IPS-18a (cell line): ENCODE data around the gene FCRLA.
A peak's percentile ranks its signal among the peaks of the same experiment; 100 is the strongest.
"Not testable (repeated sequence)": the region's sequence is repeated elsewhere in the genome, so short reads cannot be mapped to it uniquely, and the experiment has no call there.

ENCODE experiments used
- H3K27ac ChIP-seq: one replicate; pipeline ENCODE4 v1.5.1; 2013; ENCODE audit warnings: low read length
- H3K27me3 ChIP-seq: one replicate; pipeline ENCODE4 v1.6.1; 2013; ENCODE audit warnings: mild to moderate bottlenecking, low read length; ENCODE audit not compliant: control insufficient read depth, insufficient read depth
- H3K36me3 ChIP-seq: one replicate; pipeline ENCODE4 v1.6.1; 2013; ENCODE audit warnings: low read depth, low read length; ENCODE audit not compliant: control insufficient read depth
- H3K4me1 ChIP-seq: one replicate; pipeline ENCODE4 v1.6.1; 2013; ENCODE audit warnings: low read depth, low read length; ENCODE audit not compliant: control insufficient read depth
- H3K4me3 ChIP-seq: one replicate; pipeline ENCODE4 v1.5.1; 2013; ENCODE audit warnings: low read length
- H3K9ac ChIP-seq: one replicate; pipeline ENCODE4 v1.6.1; 2013; ENCODE audit warnings: mild to moderate bottlenecking, low read length, moderate library complexity
- H3K9me3 ChIP-seq: one replicate; pipeline ENCODE4 v1.6.1; 2013; ENCODE audit warnings: low read depth, low read length; ENCODE audit not compliant: control insufficient read depth

FCRLA gene

DNA sequence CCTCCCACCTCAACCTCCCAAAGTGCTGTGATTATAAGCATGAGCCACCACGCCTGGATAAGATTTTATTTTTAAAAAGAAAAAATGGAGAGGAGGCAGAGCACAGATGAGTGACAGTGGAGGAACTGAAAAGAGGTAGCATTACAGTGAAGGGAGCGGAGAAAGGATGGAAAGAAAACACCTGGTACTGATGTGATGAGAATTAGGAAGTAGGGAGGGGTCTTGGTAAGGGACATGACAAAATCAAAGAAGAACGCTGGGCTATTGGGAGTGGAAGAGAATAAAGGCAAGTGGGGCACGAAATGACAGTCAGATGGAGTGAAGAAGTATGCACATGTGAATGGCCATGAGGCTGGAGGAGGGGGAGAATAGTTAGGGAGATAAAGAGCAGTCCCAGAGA is 2.3 kb downstream of the FCRLA start:
- H3K36me3 ChIP-seq, result no peaks in the 10 kb centered on the region
- H3K4me1 ChIP-seq, result no peaks in the 10 kb centered on the region
- no peak overlapping the region for H3K4me3 ChIP-seq
- H3K27me3 ChIP-seq, result no peaks in the 10 kb centered on the region
- no peak overlapping the region for H3K27ac ChIP-seq
- H3K9ac ChIP-seq, result no peak overlapping the region
- no peaks in the 10 kb centered on the region for H3K9me3 ChIP-seq

DNA sequence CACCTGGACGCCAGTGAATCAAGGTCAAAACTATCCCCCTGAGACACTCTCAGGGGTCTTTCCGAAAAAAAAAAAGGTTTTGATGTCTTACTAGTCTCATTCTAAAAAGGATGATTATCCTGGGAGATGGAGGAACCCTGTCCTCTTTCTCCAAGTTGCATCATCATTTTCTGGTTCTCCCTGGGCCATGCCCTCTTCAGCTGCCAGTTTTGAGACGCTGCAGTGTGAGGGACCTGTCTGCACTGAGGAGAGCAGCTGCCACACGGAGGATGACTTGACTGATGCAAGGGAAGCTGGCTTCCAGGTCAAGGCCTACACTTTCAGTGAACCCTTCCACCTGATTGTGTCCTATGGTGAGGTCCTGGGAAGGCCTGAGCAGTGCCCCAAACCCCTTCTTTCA is 3.5 kb downstream of the FCRLA start:
- no peak overlapping the region for H3K27ac ChIP-seq
- no peaks in the 10 kb centered on the region for H3K9me3 ChIP-seq
- H3K27me3 ChIP-seq, result no peaks in the 10 kb centered on the region
- no peak overlapping the region for H3K4me3 ChIP-seq
- H3K4me1 ChIP-seq, result no peaks in the 10 kb centered on the region
- H3K9ac ChIP-seq, result no peak overlapping the region
- H3K36me3 ChIP-seq, result no peaks in the 10 kb centered on the region

DNA sequence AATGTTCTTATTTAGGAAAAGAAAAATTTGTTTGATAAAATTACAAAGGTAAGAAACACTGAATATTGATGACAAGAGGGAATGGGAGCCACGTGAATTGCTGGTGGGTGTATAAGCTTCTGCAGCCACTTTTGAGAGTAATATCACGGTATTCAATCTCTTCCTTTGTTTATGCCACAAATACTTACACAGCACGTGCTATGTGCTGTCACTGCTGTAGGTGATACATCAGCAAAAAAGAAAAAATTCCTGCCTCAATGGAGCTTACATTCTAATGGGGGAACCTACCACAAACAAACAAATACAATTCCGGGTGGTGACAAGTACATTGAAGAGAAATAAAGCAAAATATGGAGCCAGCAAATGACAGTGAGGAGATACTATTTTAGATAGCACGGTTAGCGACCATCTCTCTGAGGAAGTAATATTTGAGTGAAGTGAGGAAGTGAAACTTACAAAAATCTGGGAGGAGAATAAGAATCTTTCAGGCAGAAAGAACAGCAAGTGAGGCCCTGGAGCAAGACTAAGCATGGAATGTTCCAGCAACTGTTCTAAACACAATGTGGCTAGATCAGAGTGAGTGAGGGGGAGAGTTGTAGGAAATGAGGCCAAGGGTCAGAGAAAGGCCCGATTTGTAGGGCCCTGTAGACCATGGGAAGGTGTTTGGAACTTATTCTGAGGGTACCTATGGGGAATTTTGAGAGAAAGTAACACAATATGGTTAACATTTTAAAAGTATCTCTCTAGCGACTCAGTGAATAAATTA is 11.7 kb downstream of the FCRLA start:
- H3K27me3 ChIP-seq, result peaks cover 8% of the 10 kb centered on the region
- no peaks in the 10 kb centered on the region for H3K9me3 ChIP-seq
- no peaks in the 10 kb centered on the region for H3K36me3 ChIP-seq
- H3K4me3 ChIP-seq, result no peak overlapping the region
- H3K27ac ChIP-seq, result no peak overlapping the region
- no peaks in the 10 kb centered on the region for H3K4me1 ChIP-seq
- H3K9ac ChIP-seq, result no peak overlapping the region

DNA sequence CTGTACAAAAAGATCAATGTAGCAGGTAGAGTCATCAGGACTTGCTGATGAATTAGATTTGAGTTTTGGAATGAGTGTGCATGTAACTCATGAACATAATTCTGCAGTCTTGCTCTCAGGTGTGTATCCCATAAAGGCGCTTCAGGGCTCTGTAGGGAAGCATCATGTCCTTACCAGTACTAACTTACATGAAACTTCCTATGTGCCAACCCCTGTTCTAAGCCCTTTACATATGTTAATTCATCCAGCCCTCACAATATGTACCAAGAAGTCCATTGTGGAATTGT is 12.2 kb downstream of the FCRLA start:
- Histone ChIP-seq H3K4me1 (no peaks in the 10 kb centered on the region), H3K27me3 (peaks cover 12% of the 10 kb centered on the region), H3K27ac (no peak overlapping the region), H3K9ac (no peak overlapping the region), H3K9me3 (no peaks in the 10 kb centered on the region), H3K36me3 (no peaks in the 10 kb centered on the region), H3K4me3 (no peak overlapping the region)

DNA sequence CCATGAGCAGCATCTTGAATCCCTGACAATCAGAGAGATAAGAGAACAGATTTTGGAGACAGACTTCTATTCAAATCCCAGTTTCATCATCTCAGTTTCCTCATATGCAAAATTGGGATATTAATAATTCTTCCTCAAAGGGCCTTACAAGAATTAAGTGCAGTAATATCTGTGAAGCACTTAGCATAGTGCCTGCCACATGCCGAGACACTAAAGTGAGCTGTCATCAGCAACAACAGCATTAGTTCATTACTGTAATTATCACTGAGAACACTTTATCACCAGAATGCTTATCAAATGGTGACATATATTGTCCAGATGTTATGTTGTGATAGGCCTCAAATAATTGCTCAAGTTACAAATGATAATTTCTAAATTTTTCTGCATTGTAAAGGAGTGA is 13.4 kb downstream of the FCRLA start:
- peaks cover 24% of the 10 kb centered on the region for H3K27me3 ChIP-seq
- H3K4me1 ChIP-seq, result no peaks in the 10 kb centered on the region
- H3K4me3 ChIP-seq, result no peak overlapping the region
- no peak overlapping the region for H3K27ac ChIP-seq
- H3K9ac ChIP-seq, result no peak overlapping the region
- H3K9me3 ChIP-seq, result no peaks in the 10 kb centered on the region
- H3K36me3 ChIP-seq, result no peaks in the 10 kb centered on the region

DNA sequence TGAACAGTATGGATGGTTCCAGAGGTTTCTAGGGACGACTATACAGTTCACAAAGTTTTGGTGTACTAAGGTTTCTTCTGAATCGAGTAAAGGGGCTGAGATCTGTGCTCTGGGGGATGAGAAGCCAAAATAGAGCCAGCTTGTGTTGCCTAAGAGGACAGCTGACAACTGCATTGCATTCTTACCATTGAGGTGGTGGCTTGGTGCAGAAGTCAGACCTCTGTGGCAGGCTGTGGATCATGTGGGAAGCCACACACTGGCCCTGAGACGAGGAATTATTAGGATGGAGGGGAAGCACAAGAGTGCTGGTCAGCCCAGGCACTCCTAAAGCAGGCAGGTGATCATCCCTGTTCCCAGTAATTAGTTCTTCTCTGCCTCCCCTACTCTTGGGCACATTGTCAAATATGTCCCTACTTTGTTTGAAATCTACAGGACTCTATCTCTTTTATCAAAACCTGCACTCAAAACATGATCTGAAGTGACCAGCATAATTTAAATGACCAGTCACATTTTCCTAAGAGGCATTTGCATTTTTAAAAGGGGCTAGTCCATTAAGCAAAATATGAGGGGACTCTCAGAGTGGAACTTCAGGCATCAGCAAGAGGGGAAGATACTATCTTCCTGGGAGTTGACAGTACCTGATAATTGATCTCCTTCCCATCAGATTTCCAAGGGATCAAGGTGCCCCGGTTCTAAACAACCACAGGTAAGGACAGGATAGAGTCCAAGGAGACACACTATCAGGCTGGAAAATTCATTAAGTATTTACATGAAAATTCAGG is 14.1 kb downstream of the FCRLA start, which contains the start of gene FCRLB:
TSS of gene FCRLB (plus strand) at position 589 of the 782 bp plus-strand sequence. CDS start 1,129 bp downstream, outside the sequence.
- Histone ChIP-seq H3K27me3 (peaks cover 31% of the 10 kb centered on the region), H3K9ac (no peak within 1 kb of the TSS), H3K36me3 (no peaks in the 10 kb centered on the region), H3K9me3 (no peaks in the 10 kb centered on the region), H3K4me1 (no peaks in the 10 kb centered on the region), H3K27ac (no peak within 1 kb of the TSS), H3K4me3 (no peak within 1 kb of the TSS)

DNA sequence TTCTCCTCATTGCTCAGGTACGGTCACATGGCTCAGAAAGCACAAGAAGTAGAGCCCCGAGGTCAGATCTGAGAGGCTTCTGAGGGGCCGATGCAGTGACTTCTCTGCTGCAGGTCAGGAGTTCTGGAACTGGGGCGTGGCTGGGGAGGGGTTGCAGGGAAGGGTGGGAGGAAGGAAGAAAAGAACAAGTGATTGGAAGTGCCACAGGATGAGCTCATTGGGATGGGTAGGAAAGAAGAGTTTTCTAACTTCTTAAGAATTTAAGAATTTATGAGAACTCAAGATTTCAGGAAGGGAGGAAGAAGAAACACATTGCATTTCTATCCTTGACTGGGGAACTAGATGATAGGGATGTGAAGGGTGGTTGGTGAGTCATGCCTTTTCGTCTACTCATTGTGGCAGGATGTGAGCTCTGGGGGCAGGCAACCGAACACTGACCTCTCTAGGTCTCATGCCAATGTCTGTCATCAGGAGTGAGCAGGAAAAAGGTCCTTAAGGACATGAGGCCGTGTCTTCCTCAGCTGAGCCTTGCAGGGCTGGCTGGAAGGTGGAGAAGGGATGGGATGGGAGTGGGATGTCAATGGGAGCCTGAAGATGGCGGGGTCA is 14.8 kb downstream of the FCRLA start:
- no peak overlapping the region for H3K27ac ChIP-seq
- H3K36me3 ChIP-seq, result no peaks in the 10 kb centered on the region
- H3K27me3 ChIP-seq, result peaks cover 37% of the 10 kb centered on the region

DNA sequence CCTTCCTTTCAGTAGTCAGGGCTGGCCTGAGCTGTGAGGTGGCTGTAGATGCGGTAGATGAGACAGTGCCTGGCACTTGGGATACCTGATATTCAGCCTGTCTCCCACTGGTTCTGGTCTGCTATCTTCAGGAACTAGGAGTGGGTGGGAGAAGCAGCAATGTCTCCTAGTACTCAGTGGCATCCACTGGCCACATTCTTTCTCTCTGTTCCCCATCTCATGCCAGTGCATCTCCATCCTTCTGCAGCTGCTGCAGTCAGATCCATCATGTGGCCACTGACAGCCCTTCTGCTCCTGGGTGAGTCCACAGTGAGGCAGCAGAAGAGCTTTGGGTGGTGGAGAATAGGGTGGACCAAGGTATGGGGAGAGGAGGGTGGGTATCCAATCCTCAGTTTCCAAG is 15.4 kb downstream of the FCRLA start:
- H3K9me3 ChIP-seq, result no peaks in the 10 kb centered on the region
- H3K4me1 ChIP-seq, result no peaks in the 10 kb centered on the region
- no peaks in the 10 kb centered on the region for H3K36me3 ChIP-seq
- no peak overlapping the region for H3K4me3 ChIP-seq
- peaks cover 39% of the 10 kb centered on the region for H3K27me3 ChIP-seq
- H3K27ac ChIP-seq, result no peak overlapping the region
- H3K9ac ChIP-seq, result no peak overlapping the region

More for the DNA sequence above, 14.8 kb downstream of the FCRLA start:
- Histone ChIP-seq H3K9ac (no peak overlapping the region), H3K9me3 (no peaks in the 10 kb centered on the region), H3K4me3 (no peak overlapping the region), H3K4me1 (no peaks in the 10 kb centered on the region)

DNA sequence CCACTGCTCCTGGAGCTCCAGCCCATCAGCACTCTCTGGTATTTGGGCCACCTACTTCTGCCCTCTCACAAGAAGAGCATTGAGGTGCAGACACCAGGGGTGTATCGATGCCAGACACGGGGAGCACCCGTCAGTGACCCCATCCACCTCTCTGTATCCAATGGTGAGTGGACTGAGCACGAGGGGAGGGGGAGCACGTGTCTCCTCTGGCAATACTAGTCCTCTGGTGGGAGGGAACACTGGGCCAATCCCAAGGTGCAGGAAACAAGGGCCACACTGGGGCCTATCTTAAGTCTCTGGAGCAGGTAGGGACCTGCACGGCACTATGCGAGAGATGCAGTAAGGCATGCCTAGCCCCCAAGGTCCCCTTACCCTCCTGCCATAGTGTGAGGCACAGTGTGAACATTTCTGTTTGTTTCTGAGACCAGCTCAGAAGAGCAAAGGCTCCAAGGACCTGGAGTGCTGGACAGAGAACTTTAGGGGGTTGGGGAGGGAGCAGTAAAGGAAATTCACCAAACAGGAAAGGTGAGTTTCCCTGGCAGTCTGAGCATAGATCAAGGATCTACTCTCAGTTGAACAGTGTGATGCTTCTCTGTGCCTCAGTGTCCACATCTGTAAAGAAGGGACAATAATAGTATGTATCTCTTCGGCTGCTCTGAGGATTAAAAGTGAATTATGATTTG is 16.6 kb downstream of the FCRLA start:
- Histone ChIP-seq H3K4me1 (peaks cover 4% of the 10 kb centered on the region), H3K36me3 (no peaks in the 10 kb centered on the region), H3K27ac (no peak overlapping the region), H3K27me3 (peaks cover 45% of the 10 kb centered on the region), H3K4me3 (no peak overlapping the region), H3K9ac (no peak overlapping the region), H3K9me3 (no peaks in the 10 kb centered on the region)

DNA sequence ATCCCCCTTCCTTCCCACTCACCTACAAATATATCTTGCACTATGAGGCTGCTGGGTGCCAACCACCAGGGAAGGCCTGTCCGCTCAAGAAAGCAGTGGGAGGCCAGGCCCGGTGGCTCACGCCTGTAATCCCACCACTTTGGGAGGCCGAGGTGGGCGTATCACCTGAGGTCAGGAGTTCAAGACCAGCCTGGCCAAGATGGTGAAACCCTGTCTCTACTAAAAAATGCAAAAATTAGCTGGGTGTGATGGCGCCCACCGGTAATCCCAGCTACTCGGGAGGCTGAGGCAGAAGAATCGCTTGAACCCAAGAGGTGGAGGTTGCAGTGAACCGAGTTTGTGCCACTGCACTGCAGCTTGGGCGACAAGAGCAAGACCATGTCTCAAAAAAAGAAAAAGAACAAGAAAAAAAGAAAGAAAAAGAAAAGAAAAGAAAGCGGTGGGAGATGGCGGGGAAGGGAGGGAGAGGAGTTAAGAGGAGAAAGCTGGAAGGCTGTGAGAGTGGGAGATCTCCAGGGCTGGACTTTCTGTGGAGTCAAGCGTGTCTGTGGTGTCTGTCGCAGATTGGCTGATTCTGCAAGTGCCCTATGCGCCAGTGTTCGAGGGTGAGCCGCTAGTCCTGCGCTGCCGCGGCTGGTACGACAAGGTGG is 18.4 kb downstream of the FCRLA start:
- not testable (repeated sequence) for H3K36me3 ChIP-seq, H3K9me3 ChIP-seq, H3K27ac ChIP-seq, H3K4me1 ChIP-seq
- Histone ChIP-seq H3K27me3 (peaks cover 45% of the 10 kb centered on the region), H3K4me3 (peak overlapping the region; percentile 84), H3K9ac (peak overlapping the region; percentile 14)

DNA sequence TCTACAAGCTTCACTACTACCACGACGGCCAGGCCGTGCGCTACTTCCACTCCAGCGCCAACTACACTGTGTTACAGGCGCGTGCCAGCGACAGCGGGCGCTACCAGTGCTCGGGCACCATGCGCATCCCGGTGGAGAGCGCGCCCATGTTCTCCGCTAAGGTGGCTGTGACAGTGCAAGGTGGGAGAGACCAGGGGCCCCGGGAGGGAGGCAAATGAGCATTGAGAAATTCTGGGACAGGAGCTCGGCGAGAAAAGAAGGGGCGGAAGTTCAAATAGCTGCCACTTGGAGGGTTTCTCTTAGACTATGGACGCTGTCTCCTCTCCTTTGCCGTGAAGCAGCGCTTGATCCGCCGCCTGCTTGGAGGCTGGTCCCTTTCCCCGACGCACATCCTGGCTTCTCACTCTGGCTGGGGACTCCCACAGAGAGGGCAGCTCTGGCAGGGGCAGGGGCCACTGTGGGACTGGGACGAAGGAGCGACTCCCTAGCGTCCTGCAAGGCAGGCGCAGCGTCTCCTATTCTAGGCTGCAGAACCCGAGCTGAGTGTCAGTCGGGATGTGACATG is 19.0 kb downstream of the FCRLA start:
- Histone ChIP-seq H3K9me3 (no peaks in the 10 kb centered on the region), H3K27ac (no peak overlapping the region), H3K36me3 (no peaks in the 10 kb centered on the region), H3K27me3 (peaks cover 45% of the 10 kb centered on the region), H3K9ac (peak overlapping the region; percentile 14), H3K4me1 (peaks cover 6% of the 10 kb centered on the region), H3K4me3 (peak overlapping the region; percentile 84)
